ENCODE data around the gene UQCC2. TPM values are rescaled to one million over a fixed set of nuclear protein-coding genes. Genes with fewer than 3 reads are reported as not detected.

UQCC2 gene
- total and polyA plus RNA-seq, 2 of the 4 experiments (the other 2 are of a cell fraction) = 13.8 to 34.5 TPM

DNA sequence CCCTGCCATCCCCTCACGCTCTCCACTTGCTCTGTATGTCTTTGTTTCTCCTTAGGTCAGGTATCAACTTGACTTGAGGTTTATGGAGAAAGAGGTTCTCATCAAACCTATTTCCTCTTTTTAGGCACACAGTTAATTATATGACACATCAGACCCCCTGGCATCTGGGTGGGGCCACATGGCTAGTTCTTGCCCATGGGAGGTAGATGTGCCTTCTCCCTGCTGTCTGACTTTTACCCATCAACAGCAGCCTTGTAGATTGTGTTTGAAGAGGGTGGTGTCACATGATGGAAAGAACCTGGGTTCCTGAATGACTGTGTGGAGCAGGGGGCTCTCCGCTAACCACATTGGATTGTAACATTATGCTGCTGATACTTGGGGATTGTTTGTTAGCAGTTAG, 7.2 kb upstream of the UQCC2 start:
- Histone ChIP-seq H2BK15ac (ENCODE audit: low read depth, low read length) (no peak overlapping the region), H3K9ac (ENCODE audit: low read depth, low read length) (no peak overlapping the region), H3K4me2 (ENCODE audit: low read depth, low read length) (no peak overlapping the region), H2BK120ac (ENCODE audit: low read depth, low read length) (no peak overlapping the region), H3K4ac (ENCODE audit: low read depth, low read length) (no peak overlapping the region), H3K9me3 (ENCODE audit: control insufficient read depth, insufficient read depth, low read length) (no peaks in the 10 kb centered on the region), H3K79me1 (ENCODE audit: low read depth in 1 of 2, low read length in 2 of 2) (no peaks in the 10 kb centered on the region), H3K4me3 (ENCODE audit: insufficient read depth, low read depth, low read length) (no peak overlapping the region), H3K23ac (ENCODE audit: low read depth, low read length) (no peak overlapping the region), H4K91ac (ENCODE audit: insufficient read depth, low read depth, low read length) (no peak overlapping the region), H4K20me1 (ENCODE audit: insufficient read depth, low read length) (no peaks in the 10 kb centered on the region), H3K36me3 (ENCODE audit: control insufficient read depth, insufficient read depth, low read length) (no peaks in the 10 kb centered on the region), H2AK5ac (ENCODE audit: low read depth, low read length) (no peak overlapping the region), H2AFZ (replicated peaks; ENCODE audit: low read length, poor library complexity) (no peak overlapping the region), H4K8ac (ENCODE audit: low read depth in 2 of 2, low read length in 2 of 2) (no peak overlapping the region), H3K27me3 (ENCODE audit: control insufficient read depth, insufficient read depth, low read length) (peaks cover 55% of the 10 kb centered on the region), H3K27ac (ENCODE audit: insufficient read depth, low read length) (no peak overlapping the region), H3K18ac (ENCODE audit: low read depth, low read length) (no peak overlapping the region), H2AK9ac (replicated peaks; ENCODE audit: low read depth, low read length, poor library complexity) (no peak overlapping the region), H3K9me1 (ENCODE audit: insufficient read depth, low read length) (no peaks in the 10 kb centered on the region), H3K4me1 (ENCODE audit: control insufficient read depth, insufficient read depth, low read length) (no peaks in the 10 kb centered on the region), H3K14ac (replicated peaks; ENCODE audit: low read depth, low read length) (no peak overlapping the region), H2BK5ac (ENCODE audit: low read depth, low read length, poor library complexity, severe bottlenecking) (no peak overlapping the region), H2BK20ac (ENCODE audit: low read depth, low read length) (no peak overlapping the region), H3K56ac (ENCODE audit: extremely low read depth, insufficient read depth, low read length) (no peak overlapping the region), H4K5ac (ENCODE audit: low read depth, low read length) (no peak overlapping the region)
- WGBS, 2 experiments (ENCODE audit: extremely low coverage in 2 of 2, insufficient read length in 1 of 2) = no CpG with 5 or more reads among the region's 2 CpGs
- DNase-seq = no peak
- ChIA-PET POLR2A (ENCODE audit: unreplicated experiment) (no interaction called here), CTCF (no interaction called here)
- intact Hi-C loops (cut with micrococcal nuclease) = no loop called here
- no TSS peak for BruUV-seq (replicated peaks)
- in situ Hi-C loops (cut with MboI; ENCODE audit: low sequenced_read_pairs) = loop anchor here (10.0 kb wide), 1 partner anchor 436 kb away; no protein-coding TSS in a partner anchor
- TF ChIP-seq, protein P1, sequence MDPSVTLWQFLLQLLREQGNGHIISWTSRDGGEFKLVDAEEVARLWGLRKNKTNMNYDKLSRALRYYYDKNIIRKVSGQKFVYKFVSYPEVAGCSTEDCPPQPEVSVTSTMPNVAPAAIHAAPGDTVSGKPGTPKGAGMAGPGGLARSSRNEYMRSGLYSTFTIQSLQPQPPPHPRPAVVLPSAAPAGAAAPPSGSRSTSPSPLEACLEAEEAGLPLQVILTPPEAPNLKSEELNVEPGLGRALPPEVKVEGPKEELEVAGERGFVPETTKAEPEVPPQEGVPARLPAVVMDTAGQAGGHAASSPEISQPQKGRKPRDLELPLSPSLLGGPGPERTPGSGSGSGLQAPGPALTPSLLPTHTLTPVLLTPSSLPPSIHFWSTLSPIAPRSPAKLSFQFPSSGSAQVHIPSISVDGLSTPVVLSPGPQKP (IDR thresholded peaks at IDR 0.05; ENCODE audit: borderline replicate concordance, low read depth, low read length) = no peak
- TF ChIP-seq, protein P2, sequence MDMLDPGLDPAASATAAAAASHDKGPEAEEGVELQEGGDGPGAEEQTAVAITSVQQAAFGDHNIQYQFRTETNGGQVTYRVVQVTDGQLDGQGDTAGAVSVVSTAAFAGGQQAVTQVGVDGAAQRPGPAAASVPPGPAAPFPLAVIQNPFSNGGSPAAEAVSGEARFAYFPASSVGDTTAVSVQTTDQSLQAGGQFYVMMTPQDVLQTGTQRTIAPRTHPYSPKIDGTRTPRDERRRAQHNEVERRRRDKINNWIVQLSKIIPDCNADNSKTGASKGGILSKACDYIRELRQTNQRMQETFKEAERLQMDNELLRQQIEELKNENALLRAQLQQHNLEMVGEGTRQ (IDR thresholded peaks at IDR 0.05; ENCODE audit: low read depth, low read length) = no peak
- TF ChIP-seq CHD1 (IDR thresholded peaks at IDR 0.05; ENCODE audit: low read depth, low read length) = no peak
- no peak for TF ChIP-seq FOS (IDR thresholded peaks at IDR 0.05; ENCODE audit: low read depth, low read length)
- no peak for TF ChIP-seq RAD21 (IDR thresholded peaks at IDR 0.05; ENCODE audit: low read length)
- TF ChIP-seq MXI1 (IDR thresholded peaks at IDR 0.05; ENCODE audit: borderline replicate concordance, low read depth, low read length) = no peak
- TF ChIP-seq NFE2L2 (IDR thresholded peaks at IDR 0.05; ENCODE audit: low read depth, low read length) = no peak
- TF ChIP-seq POLR2A (IDR thresholded peaks at IDR 0.05; ENCODE audit: low read depth, low read length) = no peak
- no peak for TF ChIP-seq SMC3 (IDR thresholded peaks at IDR 0.05; ENCODE audit: low read depth, low read length)
- TF ChIP-seq MAZ (IDR thresholded peaks at IDR 0.05; ENCODE audit: borderline replicate concordance, low read depth, low read length) = no peak
- no peak for TF ChIP-seq CEBPB (IDR thresholded peaks at IDR 0.05; ENCODE audit: low read depth, low read length)
- TF ChIP-seq, protein P3, sequence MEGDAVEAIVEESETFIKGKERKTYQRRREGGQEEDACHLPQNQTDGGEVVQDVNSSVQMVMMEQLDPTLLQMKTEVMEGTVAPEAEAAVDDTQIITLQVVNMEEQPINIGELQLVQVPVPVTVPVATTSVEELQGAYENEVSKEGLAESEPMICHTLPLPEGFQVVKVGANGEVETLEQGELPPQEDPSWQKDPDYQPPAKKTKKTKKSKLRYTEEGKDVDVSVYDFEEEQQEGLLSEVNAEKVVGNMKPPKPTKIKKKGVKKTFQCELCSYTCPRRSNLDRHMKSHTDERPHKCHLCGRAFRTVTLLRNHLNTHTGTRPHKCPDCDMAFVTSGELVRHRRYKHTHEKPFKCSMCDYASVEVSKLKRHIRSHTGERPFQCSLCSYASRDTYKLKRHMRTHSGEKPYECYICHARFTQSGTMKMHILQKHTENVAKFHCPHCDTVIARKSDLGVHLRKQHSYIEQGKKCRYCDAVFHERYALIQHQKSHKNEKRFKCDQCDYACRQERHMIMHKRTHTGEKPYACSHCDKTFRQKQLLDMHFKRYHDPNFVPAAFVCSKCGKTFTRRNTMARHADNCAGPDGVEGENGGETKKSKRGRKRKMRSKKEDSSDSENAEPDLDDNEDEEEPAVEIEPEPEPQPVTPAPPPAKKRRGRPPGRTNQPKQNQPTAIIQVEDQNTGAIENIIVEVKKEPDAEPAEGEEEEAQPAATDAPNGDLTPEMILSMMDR (conservative IDR thresholded peaks at IDR 0.05; ENCODE audit: low read depth, low read length) = no peak
- no peak for TF ChIP-seq BHLHE40 (IDR thresholded peaks at IDR 0.05; ENCODE audit: low read depth, low read length)
- no peak for ATAC-seq (ENCODE audit: low read depth)
- dilution Hi-C loops (cut with HindIII; ENCODE audit: low sequenced_read_pairs, unreplicated experiment) = no loop called here

All from IMR-90 (cell line).